ENCODE data around the gene THEM4. TPM values are rescaled to one million over a fixed set of nuclear protein-coding genes. Genes with fewer than 3 reads are reported as not detected.

The THEM4 gene
- total RNA-seq, 1 donor from 2014 or later = 15.6 TPM

DNA sequence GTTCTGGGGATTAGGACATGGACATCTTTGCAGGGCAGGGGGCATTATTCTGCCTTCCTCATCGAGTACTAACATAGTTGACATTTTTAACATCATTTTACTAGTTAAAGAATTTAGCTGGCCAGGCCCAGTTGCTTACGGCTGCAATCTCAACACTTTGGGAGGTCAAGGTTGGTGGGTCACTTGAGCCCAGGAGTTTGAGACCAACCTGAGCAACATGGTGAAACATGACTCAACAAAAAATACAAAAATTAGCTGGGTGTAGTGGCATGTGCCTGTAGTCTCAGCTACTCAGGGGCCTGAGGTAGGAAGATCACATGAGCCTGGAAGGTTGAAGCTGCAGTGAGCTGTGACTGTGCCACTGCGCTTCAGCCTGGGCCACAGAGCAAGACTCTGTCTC lies 29.8 kb upstream of the THEM4 start:
- DNase-seq (ENCODE audit: extremely low spot score, unreplicated experiment) = no peak
- Mint-ChIP-seq H3K27ac (no peak overlapping the region), H3K4me1 (ENCODE audit: unreplicated experiment) (peaks cover 22% of the 10 kb centered on the region), H3K4me3 (no peak overlapping the region), H3K36me3 (no peaks in the 10 kb centered on the region), H3K27me3 (peaks cover 3% of the 10 kb centered on the region), H3K9me3 (no peaks in the 10 kb centered on the region)
- TF ChIP-seq, protein P1, sequence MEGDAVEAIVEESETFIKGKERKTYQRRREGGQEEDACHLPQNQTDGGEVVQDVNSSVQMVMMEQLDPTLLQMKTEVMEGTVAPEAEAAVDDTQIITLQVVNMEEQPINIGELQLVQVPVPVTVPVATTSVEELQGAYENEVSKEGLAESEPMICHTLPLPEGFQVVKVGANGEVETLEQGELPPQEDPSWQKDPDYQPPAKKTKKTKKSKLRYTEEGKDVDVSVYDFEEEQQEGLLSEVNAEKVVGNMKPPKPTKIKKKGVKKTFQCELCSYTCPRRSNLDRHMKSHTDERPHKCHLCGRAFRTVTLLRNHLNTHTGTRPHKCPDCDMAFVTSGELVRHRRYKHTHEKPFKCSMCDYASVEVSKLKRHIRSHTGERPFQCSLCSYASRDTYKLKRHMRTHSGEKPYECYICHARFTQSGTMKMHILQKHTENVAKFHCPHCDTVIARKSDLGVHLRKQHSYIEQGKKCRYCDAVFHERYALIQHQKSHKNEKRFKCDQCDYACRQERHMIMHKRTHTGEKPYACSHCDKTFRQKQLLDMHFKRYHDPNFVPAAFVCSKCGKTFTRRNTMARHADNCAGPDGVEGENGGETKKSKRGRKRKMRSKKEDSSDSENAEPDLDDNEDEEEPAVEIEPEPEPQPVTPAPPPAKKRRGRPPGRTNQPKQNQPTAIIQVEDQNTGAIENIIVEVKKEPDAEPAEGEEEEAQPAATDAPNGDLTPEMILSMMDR (conservative IDR thresholded peaks at IDR 0.05) = no peak

DNA sequence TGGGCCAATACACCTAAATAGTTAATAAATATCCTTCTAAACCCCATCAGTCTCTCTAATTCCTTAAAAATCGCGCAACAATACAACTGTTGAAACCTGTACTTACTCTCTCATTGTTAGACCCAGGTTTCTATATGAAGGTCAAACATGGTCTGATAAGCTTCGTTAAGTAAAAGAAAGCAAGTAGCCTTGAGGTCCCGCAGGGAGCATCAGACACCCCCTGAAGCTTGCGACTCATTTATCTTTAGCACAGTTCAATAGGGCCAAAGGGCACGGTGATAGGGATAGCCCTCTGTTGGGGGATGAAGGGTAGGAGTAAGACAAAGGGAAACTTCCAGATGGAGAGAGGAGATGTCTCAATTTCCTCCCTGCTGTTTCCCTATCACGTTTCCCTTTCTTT lies 27.3 kb upstream of the THEM4 start:
- TF ChIP-seq, protein P1 (conservative IDR thresholded peaks at IDR 0.05) = peak; percentile 19
- Mint-ChIP-seq H3K36me3 (no peaks in the 10 kb centered on the region), H3K9me3 (no peaks in the 10 kb centered on the region), H3K4me3 (peak overlapping the region; percentile 10), H3K4me1 (ENCODE audit: unreplicated experiment) (peaks cover 22% of the 10 kb centered on the region), H3K27ac (peak overlapping the region; percentile 48), H3K27me3 (peaks cover 3% of the 10 kb centered on the region)
- DNase-seq (ENCODE audit: extremely low spot score, unreplicated experiment) = no peak

DNA sequence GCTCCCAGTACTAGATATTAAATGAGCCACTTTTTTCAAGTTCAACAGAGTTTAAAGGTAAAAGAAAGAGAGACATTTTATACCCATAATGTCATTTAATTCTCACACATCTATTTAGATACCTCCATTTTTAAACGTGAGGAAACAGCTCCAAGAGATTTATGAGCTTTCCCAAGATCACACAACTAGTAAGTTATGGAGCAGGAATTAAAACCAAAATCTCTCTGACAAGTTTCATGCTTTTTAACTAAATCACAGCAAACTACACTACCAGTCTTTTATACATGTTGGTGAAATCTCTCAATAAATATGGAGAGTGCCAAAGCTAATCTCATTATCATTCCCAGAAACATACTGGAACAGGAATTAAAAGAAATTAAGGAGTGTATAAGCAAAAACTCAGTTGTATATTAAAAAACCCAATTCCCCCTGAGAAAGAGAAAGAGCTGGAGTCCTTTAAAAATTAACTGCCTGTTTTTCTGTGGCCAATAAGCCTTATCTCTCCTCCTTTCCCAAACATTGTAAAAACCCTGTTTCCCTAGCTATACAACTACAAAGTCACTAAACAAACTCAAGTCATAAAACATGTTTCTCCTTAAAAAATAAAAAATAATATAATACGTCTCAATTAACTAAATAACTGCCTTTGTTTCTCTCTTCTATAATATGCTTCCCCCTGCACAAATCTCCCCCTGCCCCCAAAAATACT lies 26.7 kb upstream of the THEM4 start:
- no peaks in the 10 kb centered on the region for H3K27me3 Mint-ChIP-seq
- H3K27ac Mint-ChIP-seq = peak overlapping the region; percentile 67
- no peak for DNase-seq (ENCODE audit: extremely low spot score, unreplicated experiment)
- no peaks in the 10 kb centered on the region for H3K36me3 Mint-ChIP-seq
- peak overlapping the region; percentile 10 for H3K4me3 Mint-ChIP-seq
- peaks cover 17% of the 10 kb centered on the region for H3K4me1 Mint-ChIP-seq (ENCODE audit: unreplicated experiment)
- TF ChIP-seq, protein P1 (conservative IDR thresholded peaks at IDR 0.05) = no peak
- no peaks in the 10 kb centered on the region for H3K9me3 Mint-ChIP-seq

DNA sequence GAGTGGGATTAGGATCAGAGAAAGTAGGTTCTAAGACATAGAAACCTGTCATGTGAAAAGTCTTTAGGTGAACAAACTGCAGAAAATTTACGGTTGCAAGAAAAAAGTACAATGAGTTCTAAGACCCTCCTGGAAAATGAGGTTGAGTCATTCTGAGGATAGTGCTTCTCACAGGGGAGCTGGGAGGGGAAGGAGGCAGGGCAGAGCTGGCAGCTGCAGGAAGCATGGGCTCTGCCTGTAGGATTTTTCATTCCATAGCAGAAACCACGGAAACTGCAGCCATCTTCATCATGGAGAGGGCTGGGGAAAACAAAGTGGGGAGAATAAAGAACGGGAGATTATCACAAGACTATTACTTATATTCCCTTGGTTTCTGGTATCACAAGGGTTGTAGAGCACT lies 25.8 kb upstream of the THEM4 start:
- TF ChIP-seq, protein P1 (conservative IDR thresholded peaks at IDR 0.05) = no peak
- H3K27me3 Mint-ChIP-seq = no peaks in the 10 kb centered on the region
- H3K4me3 Mint-ChIP-seq = peak overlapping the region; percentile 15
- no peaks in the 10 kb centered on the region for H3K36me3 Mint-ChIP-seq
- DNase-seq (ENCODE audit: extremely low spot score, unreplicated experiment) = no peak
- H3K9me3 Mint-ChIP-seq = no peaks in the 10 kb centered on the region
- peak overlapping the region; percentile 4 for H3K27ac Mint-ChIP-seq
- H3K4me1 Mint-ChIP-seq (ENCODE audit: unreplicated experiment) = peaks cover 16% of the 10 kb centered on the region

DNA sequence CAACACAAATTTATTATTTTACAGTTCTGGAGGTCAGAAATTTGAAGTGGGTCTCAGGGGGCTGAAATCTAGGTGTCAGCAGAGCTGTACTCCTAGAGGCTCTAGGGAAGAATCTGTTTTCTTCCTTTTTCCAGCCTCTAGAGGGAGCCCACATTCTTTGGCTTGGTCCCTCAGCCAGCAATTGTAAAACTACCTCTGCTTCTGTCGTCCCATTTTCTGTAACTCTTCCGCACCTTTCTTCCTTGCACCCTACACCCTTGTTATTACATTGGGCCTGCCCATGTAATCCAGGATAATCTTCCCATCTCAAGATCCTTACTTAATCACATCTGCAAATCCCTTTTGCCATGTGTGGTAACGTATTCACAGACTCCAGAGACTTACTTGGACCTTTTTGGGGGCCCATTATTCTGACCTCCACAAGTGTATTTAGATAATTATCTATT lies 24.8 kb upstream of the THEM4 start:
- Mint-ChIP-seq H3K9me3 (no peaks in the 10 kb centered on the region), H3K27me3 (no peaks in the 10 kb centered on the region), H3K4me1 (ENCODE audit: unreplicated experiment) (peaks cover 16% of the 10 kb centered on the region), H3K27ac (peak overlapping the region; percentile 54), H3K4me3 (no peak overlapping the region), H3K36me3 (no peaks in the 10 kb centered on the region)
- TF ChIP-seq, protein P1 (conservative IDR thresholded peaks at IDR 0.05) = peak; percentile 88
- no peak for DNase-seq (ENCODE audit: extremely low spot score, unreplicated experiment)
